H9 (cell line): ENCODE measurements around the gene PRAC2. TPM values are rescaled to one million over a fixed set of nuclear protein-coding genes. Genes with fewer than 3 reads are reported as not detected.

ENCODE experiments used
- DNase-seq: peaks from one replicate; pipeline ENCODE4 v3.0.0-alpha.2; 2017
- H2AFZ ChIP-seq: one replicate; pipeline ENCODE4 v1.6.1; 2013; ENCODE audit warnings: mild to moderate bottlenecking, low read length, control low read depth, moderate library complexity
- H2AK5ac ChIP-seq: 2 replicates; pipeline ENCODE4 v1.6.1; 2013; ENCODE audit warnings: low read length, control low read depth, mixed read lengths; ENCODE audit not compliant: insufficient read length
- H2BK120ac ChIP-seq: one replicate; pipeline ENCODE4 v1.6.1; 2013; ENCODE audit warnings: low read depth, mild to moderate bottlenecking, low read length, control low read depth, inconsistent platforms; ENCODE audit not compliant: poor library complexity, severe bottlenecking
- H2BK12ac ChIP-seq: 2 replicates; pipeline ENCODE4 v1.6.1; 2013; ENCODE audit warnings: low read length, control low read depth, mixed read lengths, low read depth; ENCODE audit not compliant: insufficient read length
- H2BK15ac ChIP-seq: 2 replicates; pipeline ENCODE4 v1.6.1; 2013; ENCODE audit warnings: low read depth, low read length, control low read depth
- H2BK20ac ChIP-seq: one replicate; pipeline ENCODE4 v1.6.1; 2013; ENCODE audit warnings: low read depth, mild to moderate bottlenecking, low read length, control low read depth, inconsistent platforms; ENCODE audit not compliant: poor library complexity, severe bottlenecking
- H2BK5ac ChIP-seq: 2 replicates; pipeline ENCODE4 v1.6.1; 2013; ENCODE audit warnings: low read length, control low read depth, mixed read lengths; ENCODE audit not compliant: insufficient read length
- H3K14ac ChIP-seq: 2 replicates; pipeline ENCODE4 v1.6.1; 2013; ENCODE audit warnings: low read length, control low read depth; ENCODE audit not compliant: insufficient read depth
- H3K18ac ChIP-seq: 2 replicates; pipeline ENCODE4 v1.6.1; 2013; ENCODE audit warnings: low read depth, mild to moderate bottlenecking, mixed read lengths, low read length, control low read depth; ENCODE audit not compliant: insufficient read length
- H3K23ac ChIP-seq: 2 replicates; pipeline ENCODE4 v1.6.1; 2013; ENCODE audit warnings: low read length, control low read depth, mixed read lengths, low read depth; ENCODE audit not compliant: insufficient read length
- H3K23me2 ChIP-seq: 2 replicates; pipeline ENCODE4 v1.6.1; 2013; ENCODE audit warnings: low read depth, mild to moderate bottlenecking, mixed read lengths, low read length, control low read depth; ENCODE audit not compliant: insufficient read length, poor library complexity, severe bottlenecking
- H3K27ac ChIP-seq: 2 replicates; pipeline ENCODE4 v1.5.1; 2013; ENCODE audit warnings: low read length, control low read depth, mixed read lengths, low read depth; ENCODE audit not compliant: insufficient read length
- H3K27me3 ChIP-seq: 2 replicates; pipeline ENCODE4 v1.6.1; 2013; ENCODE audit warnings: low read length, control low read depth, inconsistent platforms; ENCODE audit not compliant: insufficient read depth
- H3K4ac ChIP-seq: 2 replicates; pipeline ENCODE4 v1.6.1; 2013; ENCODE audit warnings: low read depth, mild to moderate bottlenecking, control low read depth, inconsistent platforms, low read length, moderate library complexity
- H3K4me1 ChIP-seq: 2 replicates; pipeline ENCODE4 v1.6.1; 2013; ENCODE audit warnings: low read length, control low read depth, inconsistent platforms; ENCODE audit not compliant: insufficient read depth
- H3K4me2 ChIP-seq: 2 replicates; pipeline ENCODE4 v1.6.1; 2013; ENCODE audit warnings: low read length, control low read depth, mixed read lengths; ENCODE audit not compliant: insufficient read length, insufficient read depth
- H3K56ac ChIP-seq: 2 replicates; pipeline ENCODE4 v1.6.1; 2013; ENCODE audit warnings: low read depth, mild to moderate bottlenecking, mixed read lengths, low read length, control low read depth; ENCODE audit not compliant: insufficient read length
- H3K79me1 ChIP-seq: 2 replicates; pipeline ENCODE4 v1.6.1; 2013; ENCODE audit warnings: low read depth, mild to moderate bottlenecking, moderate library complexity, low read length, control low read depth, inconsistent platforms; ENCODE audit not compliant: insufficient read depth, poor library complexity, severe bottlenecking
- H3K79me2 ChIP-seq: 2 replicates; pipeline ENCODE4 v1.6.1; 2013; ENCODE audit warnings: low read length, control low read depth, inconsistent platforms; ENCODE audit not compliant: insufficient read depth
- H3K9ac ChIP-seq: 2 replicates; pipeline ENCODE4 v1.6.1; 2013; ENCODE audit warnings: low read length, control low read depth, mixed read lengths; ENCODE audit not compliant: insufficient read length; ENCODE audit errors: extremely low read depth
- H3K9me3 ChIP-seq: one replicate; pipeline ENCODE4 v1.6.1; 2013; ENCODE audit warnings: low read depth, low read length, inconsistent platforms; ENCODE audit not compliant: control insufficient read depth
- H3T11ph ChIP-seq: one replicate; pipeline ENCODE4 v1.6.1; 2013; ENCODE audit warnings: mild to moderate bottlenecking, low read length, control low read depth, inconsistent platforms
- H4K20me1 ChIP-seq: one replicate; pipeline ENCODE4 v1.6.1; 2013; ENCODE audit not compliant: control insufficient read depth, insufficient read length, insufficient read depth
- H4K5ac ChIP-seq: 2 replicates; pipeline ENCODE4 v1.6.1; 2013; ENCODE audit warnings: low read depth, mild to moderate bottlenecking, mixed read lengths, low read length, control low read depth; ENCODE audit not compliant: insufficient read length
- H4K8ac ChIP-seq: replicated peaks from 2 replicates; pipeline ENCODE4 v1.6.1; 2013; ENCODE audit warnings: low read length, control low read depth, mixed read lengths, low read depth; ENCODE audit not compliant: insufficient read length
- H4K91ac ChIP-seq: 2 replicates; pipeline ENCODE4 v1.6.1; 2013; ENCODE audit warnings: low read depth, mild to moderate bottlenecking, moderate library complexity, mixed read lengths, low read length, control low read depth; ENCODE audit not compliant: insufficient read length
- H3K27ac Mint-ChIP-seq, 3 experiments: 2 replicates in 2 of 3; 3 replicates in 1 of 3; pipeline ENCODE4 v1.8.0; 2020 to 2021; ENCODE audit warnings: mixed read lengths in 3 of 3, mild to moderate bottlenecking in 1 of 3, moderate library complexity in 1 of 3
- H3K27me3 Mint-ChIP-seq: 2 replicates; pipeline ENCODE4 v1.8.0; 2021; ENCODE audit warnings: low read depth, mild to moderate bottlenecking, moderate library complexity, mixed read lengths
- H3K36me3 Mint-ChIP-seq, 3 experiments: 2 replicates in 2 of 3; 3 replicates in 1 of 3; pipeline ENCODE4 v1.8.0; 2020 to 2021; ENCODE audit warnings: low read depth in 3 of 3, mixed read lengths in 3 of 3; ENCODE audit not compliant: insufficient read depth in 1 of 3
- H3K4me1 Mint-ChIP-seq, 2 experiments: 2 replicates each; pipeline ENCODE4 v1.8.0; 2020; ENCODE audit warnings: mixed read lengths in 2 of 2
- H3K4me3 Mint-ChIP-seq, 2 experiments: 2 replicates in 1 of 2; 3 replicates in 1 of 2; pipeline ENCODE4 v1.8.0; 2020 to 2021; ENCODE audit warnings: mild to moderate bottlenecking in 2 of 2, mixed read lengths in 2 of 2, moderate library complexity in 1 of 2
- H3K9me3 Mint-ChIP-seq, 2 experiments: 2 replicates in 1 of 2; 3 replicates in 1 of 2; pipeline ENCODE4 v1.8.0; 2020; ENCODE audit warnings: mild to moderate bottlenecking in 2 of 2, mixed read lengths in 2 of 2, moderate library complexity in 1 of 2
- WGBS: extraction: QIAGEN DNeasy Blood & Tissue Kit; methylation state at CpG from one replicate; pipeline ENCODE4 v1.1.7; 2013; ENCODE audit warnings: missing lambda C conversion rate, low lambda C conversion rate, mixed read lengths; ENCODE audit not compliant: insufficient read length; ENCODE audit errors: extremely low coverage; 5-methylcytosine and 5-hydroxymethylcytosine counted together
- total RNA-seq: library from RNA; stranded (reverse); gene quantifications from 2 replicates; pipeline ENCODE4 v1.2.1, GENCODE V29; 2021
- TF ChIP-seq, protein P1 (sequence below): fragments of 200-600 bp; sonication (generic); conservative IDR thresholded peaks from 3 replicates; pipeline ENCODE4 v1.8.0; 2021; ENCODE audit warnings: antibody characterized with exemption, mild to moderate bottlenecking

The PRAC2 gene
- total RNA-seq, 1 experiment from 2014 or later = not detected

DNA sequence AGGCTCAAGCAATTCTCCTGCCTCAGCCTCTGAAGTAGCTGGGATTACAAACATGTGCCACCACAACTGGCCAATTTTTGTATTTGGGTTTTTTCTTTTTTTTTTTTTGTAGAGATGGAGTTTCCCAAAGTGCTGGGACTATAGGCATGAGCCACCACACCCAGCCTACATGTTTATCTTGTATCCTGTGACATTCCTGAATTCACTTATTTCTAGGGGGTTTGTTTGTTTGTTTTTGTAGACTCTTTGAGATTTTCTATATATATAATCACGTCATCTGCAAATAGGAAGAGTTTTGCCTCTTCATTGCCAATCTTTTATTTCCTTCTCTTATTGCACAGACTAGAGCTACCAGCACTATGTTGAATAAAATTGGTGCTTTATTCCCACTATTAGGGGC, 29.8 kb upstream of the PRAC2 start:
- no peaks in the 10 kb centered on the region for H3K27me3 ChIP-seq
- no peak overlapping the region for H3K4ac ChIP-seq
- H3K14ac ChIP-seq = no peak overlapping the region
- no peak overlapping the region for H2BK12ac ChIP-seq
- no peak overlapping the region for H2BK5ac ChIP-seq
- H4K91ac ChIP-seq = no peak overlapping the region
- no CpG with 5 or more reads among the region's 1 CpG for WGBS
- no peak overlapping the region for H3K56ac ChIP-seq
- H3K23me2 ChIP-seq = no peaks in the 10 kb centered on the region
- H3K4me1 ChIP-seq = no peaks in the 10 kb centered on the region
- no peak overlapping the region for H3K27ac ChIP-seq
- no peak overlapping the region for H3K23ac ChIP-seq
- Mint-ChIP-seq H3K4me1 (no peaks in the 10 kb centered on the region), H3K4me3 (no peak overlapping the region), H3K36me3 (no peaks in the 10 kb centered on the region), H3K9me3 (peaks cover 4 to 7% of the 10 kb centered on the region in 2 experiments), H3K27me3 (peaks cover 64% of the 10 kb centered on the region), H3K27ac (no peak overlapping the region)
- no peak overlapping the region for H4K5ac ChIP-seq
- no peak overlapping the region for H3K9ac ChIP-seq
- H2BK120ac ChIP-seq = no peak overlapping the region
- TF ChIP-seq, protein P1, sequence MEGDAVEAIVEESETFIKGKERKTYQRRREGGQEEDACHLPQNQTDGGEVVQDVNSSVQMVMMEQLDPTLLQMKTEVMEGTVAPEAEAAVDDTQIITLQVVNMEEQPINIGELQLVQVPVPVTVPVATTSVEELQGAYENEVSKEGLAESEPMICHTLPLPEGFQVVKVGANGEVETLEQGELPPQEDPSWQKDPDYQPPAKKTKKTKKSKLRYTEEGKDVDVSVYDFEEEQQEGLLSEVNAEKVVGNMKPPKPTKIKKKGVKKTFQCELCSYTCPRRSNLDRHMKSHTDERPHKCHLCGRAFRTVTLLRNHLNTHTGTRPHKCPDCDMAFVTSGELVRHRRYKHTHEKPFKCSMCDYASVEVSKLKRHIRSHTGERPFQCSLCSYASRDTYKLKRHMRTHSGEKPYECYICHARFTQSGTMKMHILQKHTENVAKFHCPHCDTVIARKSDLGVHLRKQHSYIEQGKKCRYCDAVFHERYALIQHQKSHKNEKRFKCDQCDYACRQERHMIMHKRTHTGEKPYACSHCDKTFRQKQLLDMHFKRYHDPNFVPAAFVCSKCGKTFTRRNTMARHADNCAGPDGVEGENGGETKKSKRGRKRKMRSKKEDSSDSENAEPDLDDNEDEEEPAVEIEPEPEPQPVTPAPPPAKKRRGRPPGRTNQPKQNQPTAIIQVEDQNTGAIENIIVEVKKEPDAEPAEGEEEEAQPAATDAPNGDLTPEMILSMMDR = no peak
- H2BK15ac ChIP-seq = no peak overlapping the region
- no peaks in the 10 kb centered on the region for H3K9me3 ChIP-seq
- no peaks in the 10 kb centered on the region for H3K79me1 ChIP-seq
- no peak overlapping the region for H4K8ac ChIP-seq
- H2BK20ac ChIP-seq = no peak overlapping the region
- no peak overlapping the region for H3K4me2 ChIP-seq
- H2AFZ ChIP-seq = no peak overlapping the region
- H3K18ac ChIP-seq = no peak overlapping the region
- DNase-seq = no peak
- no peaks in the 10 kb centered on the region for H3K79me2 ChIP-seq
- H2AK5ac ChIP-seq = no peak overlapping the region
- H4K20me1 ChIP-seq = no peaks in the 10 kb centered on the region
- H3T11ph ChIP-seq = no peak overlapping the region
